ENCODE results near the gene ARSG. TPM values are rescaled to one million over a fixed set of nuclear protein-coding genes. Genes with fewer than 3 reads are reported as not detected.

ARSG gene
- total RNA-seq, 1 experiment from 2014 or later, result 7.9 TPM

DNA sequence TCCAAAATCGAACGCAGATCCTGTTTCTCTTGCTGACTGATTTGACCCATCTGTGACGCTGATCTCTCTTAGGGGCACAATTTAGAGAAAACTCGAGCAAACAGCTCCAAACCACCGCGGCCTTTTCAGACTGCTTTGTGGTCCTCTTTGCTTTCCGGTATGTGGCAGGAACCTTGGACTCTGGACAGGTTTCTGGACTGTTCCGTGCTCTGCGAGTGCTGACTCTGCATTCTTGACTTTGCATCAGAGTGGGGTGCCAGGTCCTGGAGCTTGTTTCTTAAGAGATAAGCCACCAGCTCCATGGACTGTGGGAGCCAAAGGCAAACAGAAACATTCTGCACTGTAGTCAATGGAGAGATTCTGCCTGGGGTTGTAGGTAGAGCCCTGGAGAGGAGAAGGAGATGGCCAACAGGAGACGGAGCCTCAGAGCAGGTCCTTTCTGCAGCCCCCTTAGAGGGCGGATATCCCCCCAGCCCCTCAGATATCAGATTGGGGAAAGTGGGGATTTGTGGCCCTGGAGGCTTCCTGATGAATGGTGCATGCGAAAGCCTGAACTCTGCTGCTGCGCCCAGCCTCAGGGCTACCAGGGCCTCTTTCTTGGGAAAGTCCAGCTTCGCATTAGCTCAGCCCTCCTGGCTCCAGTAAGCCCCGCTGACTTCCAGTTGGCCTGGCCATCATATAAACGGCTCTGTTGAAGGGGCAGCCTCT lies 100.4 kb downstream of the ARSG start (continued):
- TF ChIP-seq ZNF671 (CRISPR knock-in tag; IDR thresholded peaks at IDR 0.05) (no peak), FOXP1 (CRISPR knock-in tag; IDR thresholded peaks at IDR 0.05; ENCODE audit: borderline replicate concordance) (no peak), GTF2I (CRISPR knock-in tag; conservative IDR thresholded peaks at IDR 0.05) (no peak)
- TF ChIP-seq, protein P1, sequence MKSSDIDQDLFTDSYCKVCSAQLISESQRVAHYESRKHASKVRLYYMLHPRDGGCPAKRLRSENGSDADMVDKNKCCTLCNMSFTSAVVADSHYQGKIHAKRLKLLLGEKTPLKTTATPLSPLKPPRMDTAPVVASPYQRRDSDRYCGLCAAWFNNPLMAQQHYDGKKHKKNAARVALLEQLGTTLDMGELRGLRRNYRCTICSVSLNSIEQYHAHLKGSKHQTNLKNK (CRISPR knock-in tag; IDR thresholded peaks at IDR 0.05), result no peak
- TF ChIP-seq, protein P2, sequence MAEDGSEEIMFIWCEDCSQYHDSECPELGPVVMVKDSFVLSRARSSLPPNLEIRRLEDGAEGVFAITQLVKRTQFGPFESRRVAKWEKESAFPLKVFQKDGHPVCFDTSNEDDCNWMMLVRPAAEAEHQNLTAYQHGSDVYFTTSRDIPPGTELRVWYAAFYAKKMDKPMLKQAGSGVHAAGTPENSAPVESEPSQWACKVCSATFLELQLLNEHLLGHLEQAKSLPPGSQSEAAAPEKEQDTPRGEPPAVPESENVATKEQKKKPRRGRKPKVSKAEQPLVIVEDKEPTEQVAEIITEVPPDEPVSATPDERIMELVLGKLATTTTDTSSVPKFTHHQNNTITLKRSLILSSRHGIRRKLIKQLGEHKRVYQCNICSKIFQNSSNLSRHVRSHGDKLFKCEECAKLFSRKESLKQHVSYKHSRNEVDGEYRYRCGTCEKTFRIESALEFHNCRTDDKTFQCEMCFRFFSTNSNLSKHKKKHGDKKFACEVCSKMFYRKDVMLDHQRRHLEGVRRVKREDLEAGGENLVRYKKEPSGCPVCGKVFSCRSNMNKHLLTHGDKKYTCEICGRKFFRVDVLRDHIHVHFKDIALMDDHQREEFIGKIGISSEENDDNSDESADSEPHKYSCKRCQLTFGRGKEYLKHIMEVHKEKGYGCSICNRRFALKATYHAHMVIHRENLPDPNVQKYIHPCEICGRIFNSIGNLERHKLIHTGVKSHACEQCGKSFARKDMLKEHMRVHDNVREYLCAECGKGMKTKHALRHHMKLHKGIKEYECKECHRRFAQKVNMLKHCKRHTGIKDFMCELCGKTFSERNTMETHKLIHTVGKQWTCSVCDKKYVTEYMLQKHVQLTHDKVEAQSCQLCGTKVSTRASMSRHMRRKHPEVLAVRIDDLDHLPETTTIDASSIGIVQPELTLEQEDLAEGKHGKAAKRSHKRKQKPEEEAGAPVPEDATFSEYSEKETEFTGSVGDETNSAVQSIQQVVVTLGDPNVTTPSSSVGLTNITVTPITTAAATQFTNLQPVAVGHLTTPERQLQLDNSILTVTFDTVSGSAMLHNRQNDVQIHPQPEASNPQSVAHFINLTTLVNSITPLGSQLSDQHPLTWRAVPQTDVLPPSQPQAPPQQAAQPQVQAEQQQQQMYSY (CRISPR knock-in tag; IDR thresholded peaks at IDR 0.05), result no peak
- TF ChIP-seq, protein P3, sequence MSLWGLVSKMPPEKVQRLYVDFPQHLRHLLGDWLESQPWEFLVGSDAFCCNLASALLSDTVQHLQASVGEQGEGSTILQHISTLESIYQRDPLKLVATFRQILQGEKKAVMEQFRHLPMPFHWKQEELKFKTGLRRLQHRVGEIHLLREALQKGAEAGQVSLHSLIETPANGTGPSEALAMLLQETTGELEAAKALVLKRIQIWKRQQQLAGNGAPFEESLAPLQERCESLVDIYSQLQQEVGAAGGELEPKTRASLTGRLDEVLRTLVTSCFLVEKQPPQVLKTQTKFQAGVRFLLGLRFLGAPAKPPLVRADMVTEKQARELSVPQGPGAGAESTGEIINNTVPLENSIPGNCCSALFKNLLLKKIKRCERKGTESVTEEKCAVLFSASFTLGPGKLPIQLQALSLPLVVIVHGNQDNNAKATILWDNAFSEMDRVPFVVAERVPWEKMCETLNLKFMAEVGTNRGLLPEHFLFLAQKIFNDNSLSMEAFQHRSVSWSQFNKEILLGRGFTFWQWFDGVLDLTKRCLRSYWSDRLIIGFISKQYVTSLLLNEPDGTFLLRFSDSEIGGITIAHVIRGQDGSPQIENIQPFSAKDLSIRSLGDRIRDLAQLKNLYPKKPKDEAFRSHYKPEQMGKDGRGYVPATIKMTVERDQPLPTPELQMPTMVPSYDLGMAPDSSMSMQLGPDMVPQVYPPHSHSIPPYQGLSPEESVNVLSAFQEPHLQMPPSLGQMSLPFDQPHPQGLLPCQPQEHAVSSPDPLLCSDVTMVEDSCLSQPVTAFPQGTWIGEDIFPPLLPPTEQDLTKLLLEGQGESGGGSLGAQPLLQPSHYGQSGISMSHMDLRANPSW (CRISPR knock-in tag; conservative IDR thresholded peaks at IDR 0.05; ENCODE audit: low read depth), result no peak

DNA sequence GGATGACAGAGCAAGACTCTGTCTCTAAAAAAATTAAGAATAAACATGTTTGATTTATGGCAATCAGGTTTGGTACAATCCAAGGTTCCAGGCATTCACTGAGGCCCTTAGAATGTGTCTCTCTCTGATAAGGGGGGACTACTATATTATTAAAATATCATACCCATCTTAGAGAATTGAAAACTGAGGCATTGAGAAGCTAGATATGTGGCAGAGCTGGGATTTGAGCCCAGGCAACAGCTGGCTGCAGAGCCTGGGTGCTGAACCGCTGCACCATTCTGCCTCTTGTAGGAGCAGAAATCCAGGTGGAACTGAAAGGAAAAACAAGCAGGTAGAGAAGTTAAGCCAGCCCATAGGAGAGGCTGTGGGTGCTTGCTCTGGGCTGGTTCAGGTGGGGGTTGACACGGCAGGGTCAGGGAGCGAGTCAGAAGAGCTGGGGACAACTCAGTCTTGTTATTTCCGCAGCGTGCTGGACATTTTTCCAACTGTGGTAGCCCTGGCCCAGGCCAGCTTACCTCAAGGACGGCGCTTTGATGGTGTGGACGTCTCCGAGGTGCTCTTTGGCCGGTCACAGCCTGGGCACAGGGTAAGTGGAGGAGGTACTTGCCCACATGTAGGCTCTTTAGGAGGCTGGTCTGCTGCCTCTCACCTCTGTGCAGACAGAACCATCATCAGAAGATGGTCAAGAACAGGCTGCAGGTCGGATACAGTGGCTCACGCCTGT lies 103.5 kb downstream of the ARSG start:
- Mint-ChIP-seq H3K4me1 (peaks cover 11% of the 10 kb centered on the region), H3K27ac (no peak overlapping the region), H3K4me3 (no peak overlapping the region), H3K36me3 (peaks cover 6% of the 10 kb centered on the region), H3K9me3 (peaks cover 5% of the 10 kb centered on the region; the same call in 1 of the 2 replicates), H3K27me3 (ENCODE audit: low read depth) (no peaks in the 10 kb centered on the region; the same call in 1 of the 2 replicates)
- ChIA-PET CTCF (no interaction called here), POLR2A (no interaction called here)
- TF ChIP-seq RORB (CRISPR knock-in tag; IDR thresholded peaks at IDR 0.05), result no peak
- TF ChIP-seq, protein P4, sequence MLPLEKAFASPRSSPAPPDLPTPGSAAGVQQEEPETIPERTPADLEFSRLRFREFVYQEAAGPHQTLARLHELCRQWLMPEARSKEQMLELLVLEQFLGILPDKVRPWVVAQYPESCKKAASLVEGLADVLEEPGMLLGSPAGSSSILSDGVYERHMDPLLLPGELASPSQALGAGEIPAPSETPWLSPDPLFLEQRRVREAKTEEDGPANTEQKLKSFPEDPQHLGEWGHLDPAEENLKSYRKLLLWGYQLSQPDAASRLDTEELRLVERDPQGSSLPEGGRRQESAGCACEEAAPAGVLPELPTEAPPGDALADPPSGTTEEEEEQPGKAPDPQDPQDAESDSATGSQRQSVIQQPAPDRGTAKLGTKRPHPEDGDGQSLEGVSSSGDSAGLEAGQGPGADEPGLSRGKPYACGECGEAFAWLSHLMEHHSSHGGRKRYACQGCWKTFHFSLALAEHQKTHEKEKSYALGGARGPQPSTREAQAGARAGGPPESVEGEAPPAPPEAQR (CRISPR knock-in tag; IDR thresholded peaks at IDR 0.05), result no peak
- TF ChIP-seq, protein P5, sequence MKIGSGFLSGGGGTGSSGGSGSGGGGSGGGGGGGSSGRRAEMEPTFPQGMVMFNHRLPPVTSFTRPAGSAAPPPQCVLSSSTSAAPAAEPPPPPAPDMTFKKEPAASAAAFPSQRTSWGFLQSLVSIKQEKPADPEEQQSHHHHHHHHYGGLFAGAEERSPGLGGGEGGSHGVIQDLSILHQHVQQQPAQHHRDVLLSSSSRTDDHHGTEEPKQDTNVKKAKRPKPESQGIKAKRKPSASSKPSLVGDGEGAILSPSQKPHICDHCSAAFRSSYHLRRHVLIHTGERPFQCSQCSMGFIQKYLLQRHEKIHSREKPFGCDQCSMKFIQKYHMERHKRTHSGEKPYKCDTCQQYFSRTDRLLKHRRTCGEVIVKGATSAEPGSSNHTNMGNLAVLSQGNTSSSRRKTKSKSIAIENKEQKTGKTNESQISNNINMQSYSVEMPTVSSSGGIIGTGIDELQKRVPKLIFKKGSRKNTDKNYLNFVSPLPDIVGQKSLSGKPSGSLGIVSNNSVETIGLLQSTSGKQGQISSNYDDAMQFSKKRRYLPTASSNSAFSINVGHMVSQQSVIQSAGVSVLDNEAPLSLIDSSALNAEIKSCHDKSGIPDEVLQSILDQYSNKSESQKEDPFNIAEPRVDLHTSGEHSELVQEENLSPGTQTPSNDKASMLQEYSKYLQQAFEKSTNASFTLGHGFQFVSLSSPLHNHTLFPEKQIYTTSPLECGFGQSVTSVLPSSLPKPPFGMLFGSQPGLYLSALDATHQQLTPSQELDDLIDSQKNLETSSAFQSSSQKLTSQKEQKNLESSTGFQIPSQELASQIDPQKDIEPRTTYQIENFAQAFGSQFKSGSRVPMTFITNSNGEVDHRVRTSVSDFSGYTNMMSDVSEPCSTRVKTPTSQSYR (CRISPR knock-in tag; IDR thresholded peaks at IDR 0.05), result no peak
- TF ChIP-seq ETV6 (CRISPR knock-in tag; IDR thresholded peaks at IDR 0.05), result no peak
- TF ChIP-seq, protein P6, sequence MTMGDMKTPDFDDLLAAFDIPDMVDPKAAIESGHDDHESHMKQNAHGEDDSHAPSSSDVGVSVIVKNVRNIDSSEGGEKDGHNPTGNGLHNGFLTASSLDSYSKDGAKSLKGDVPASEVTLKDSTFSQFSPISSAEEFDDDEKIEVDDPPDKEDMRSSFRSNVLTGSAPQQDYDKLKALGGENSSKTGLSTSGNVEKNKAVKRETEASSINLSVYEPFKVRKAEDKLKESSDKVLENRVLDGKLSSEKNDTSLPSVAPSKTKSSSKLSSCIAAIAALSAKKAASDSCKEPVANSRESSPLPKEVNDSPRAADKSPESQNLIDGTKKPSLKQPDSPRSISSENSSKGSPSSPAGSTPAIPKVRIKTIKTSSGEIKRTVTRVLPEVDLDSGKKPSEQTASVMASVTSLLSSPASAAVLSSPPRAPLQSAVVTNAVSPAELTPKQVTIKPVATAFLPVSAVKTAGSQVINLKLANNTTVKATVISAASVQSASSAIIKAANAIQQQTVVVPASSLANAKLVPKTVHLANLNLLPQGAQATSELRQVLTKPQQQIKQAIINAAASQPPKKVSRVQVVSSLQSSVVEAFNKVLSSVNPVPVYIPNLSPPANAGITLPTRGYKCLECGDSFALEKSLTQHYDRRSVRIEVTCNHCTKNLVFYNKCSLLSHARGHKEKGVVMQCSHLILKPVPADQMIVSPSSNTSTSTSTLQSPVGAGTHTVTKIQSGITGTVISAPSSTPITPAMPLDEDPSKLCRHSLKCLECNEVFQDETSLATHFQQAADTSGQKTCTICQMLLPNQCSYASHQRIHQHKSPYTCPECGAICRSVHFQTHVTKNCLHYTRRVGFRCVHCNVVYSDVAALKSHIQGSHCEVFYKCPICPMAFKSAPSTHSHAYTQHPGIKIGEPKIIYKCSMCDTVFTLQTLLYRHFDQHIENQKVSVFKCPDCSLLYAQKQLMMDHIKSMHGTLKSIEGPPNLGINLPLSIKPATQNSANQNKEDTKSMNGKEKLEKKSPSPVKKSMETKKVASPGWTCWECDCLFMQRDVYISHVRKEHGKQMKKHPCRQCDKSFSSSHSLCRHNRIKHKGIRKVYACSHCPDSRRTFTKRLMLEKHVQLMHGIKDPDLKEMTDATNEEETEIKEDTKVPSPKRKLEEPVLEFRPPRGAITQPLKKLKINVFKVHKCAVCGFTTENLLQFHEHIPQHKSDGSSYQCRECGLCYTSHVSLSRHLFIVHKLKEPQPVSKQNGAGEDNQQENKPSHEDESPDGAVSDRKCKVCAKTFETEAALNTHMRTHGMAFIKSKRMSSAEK (CRISPR knock-in tag; IDR thresholded peaks at IDR 0.05; ENCODE audit: borderline replicate concordance), result no peak
- TF ChIP-seq KAT7 (CRISPR knock-in tag; IDR thresholded peaks at IDR 0.05; ENCODE audit: borderline replicate concordance), result no peak
- TF ChIP-seq ZNF423 (CRISPR knock-in tag; IDR thresholded peaks at IDR 0.05), result no peak
- TF ChIP-seq ZNF121 (CRISPR knock-in tag; IDR thresholded peaks at IDR 0.05), result no peak
- TF ChIP-seq ZBTB21 (CRISPR knock-in tag; IDR thresholded peaks at IDR 0.05; ENCODE audit: borderline replicate concordance), result no peak
- no peak for TF ChIP-seq TEAD4 (CRISPR knock-in tag; IDR thresholded peaks at IDR 0.05)
- DNase-seq (ENCODE audit: low spot score) (no peak), ATAC-seq (no peak)
